Measurements from ENCODE around the gene PTPRQ.
"Not testable (repeated sequence)": the region's sequence is repeated elsewhere in the genome, so short reads cannot be mapped to it uniquely, and the experiment has no call there.

Gene PTPRQ

GRCh38 chr12:80443974-80444666 lies at the start of gene PTPRQ:
TSS of gene PTPRQ (plus strand) at chr12:80444235. CDS start at chr12:80444346, 111 bp downstream.
- no peak for DNase-seq

- DNase-seq = no peak
Observed at GRCh38 chr12:80400571-80400991, 43.5 kb upstream of the PTPRQ start.

GRCh38 chr12:80401191-80401590 lies 42.8 kb upstream of the PTPRQ start:
- DNase-seq = no peak

- no peak for DNase-seq
Observed at GRCh38 chr12:80404629-80405028, 39.4 kb upstream of the PTPRQ start.

- DNase-seq = no peak
Observed at GRCh38 chr12:80406253-80406652, 37.8 kb upstream of the PTPRQ start.

DNA sequence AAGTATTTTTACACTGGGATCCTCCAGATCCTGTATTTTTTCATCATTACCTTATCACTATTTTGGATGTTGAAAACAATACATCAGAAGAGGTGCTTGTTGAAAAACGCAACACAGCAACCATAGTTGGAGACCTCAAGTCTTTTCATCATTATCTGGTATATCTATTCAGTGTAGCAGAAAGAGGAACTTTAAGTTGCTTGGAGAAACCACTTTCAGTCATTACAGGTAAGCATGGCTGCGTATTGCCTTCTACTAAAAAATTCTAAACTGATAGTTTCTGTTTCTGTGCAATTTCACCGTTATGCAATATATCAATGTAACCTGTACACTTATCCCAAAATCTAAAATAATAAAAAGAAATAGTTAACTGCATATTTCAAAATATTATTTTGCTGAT lies 32.2 kb upstream of the PTPRQ start:
- no peak for DNase-seq

GRCh38 chr12:80412343-80412953 lies 31.6 kb upstream of the PTPRQ start:
- DNase-seq = no peak

DNA sequence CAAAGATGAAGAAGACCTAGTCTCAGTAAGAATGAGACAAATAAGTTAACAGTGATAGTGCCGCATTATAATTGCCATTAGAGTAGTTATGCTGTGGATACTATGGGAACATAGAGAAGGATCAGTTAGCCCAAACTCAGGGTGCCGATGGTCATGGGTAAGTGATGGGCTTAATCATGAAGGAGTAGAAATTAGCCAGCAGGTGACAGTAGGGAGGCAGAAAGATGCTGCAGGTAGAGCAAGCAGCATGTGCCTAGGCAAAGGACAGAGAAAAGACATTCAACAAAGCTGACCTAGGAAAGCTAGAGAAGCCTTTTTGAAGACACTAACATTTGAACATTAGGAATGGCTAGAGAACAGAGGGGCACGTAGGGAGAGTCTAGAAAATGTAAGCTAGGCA lies 30.6 kb upstream of the PTPRQ start:
- no peak for DNase-seq

DNA sequence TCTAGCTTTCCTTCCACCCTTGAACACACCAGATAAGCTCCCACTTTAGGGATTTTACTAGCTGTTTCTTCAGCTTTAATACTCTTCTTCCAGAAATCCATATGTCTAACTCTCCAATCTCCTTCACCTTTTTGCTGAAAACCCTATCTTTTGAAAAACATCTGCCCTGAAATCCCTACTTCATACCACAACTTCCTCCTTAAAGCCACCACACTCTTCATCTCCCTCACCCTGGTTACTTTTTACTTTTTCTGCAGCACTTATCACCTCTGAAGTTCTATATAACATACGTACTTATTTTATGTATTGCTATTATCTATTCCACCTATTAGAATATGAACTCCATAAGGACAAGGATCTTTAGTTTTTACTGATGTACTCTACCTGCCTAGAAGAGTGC lies 28.6 kb upstream of the PTPRQ start:
- no peak for DNase-seq

- no peak for DNase-seq
Observed at GRCh38 chr12:80419644-80420043, 24.4 kb upstream of the PTPRQ start.

DNA sequence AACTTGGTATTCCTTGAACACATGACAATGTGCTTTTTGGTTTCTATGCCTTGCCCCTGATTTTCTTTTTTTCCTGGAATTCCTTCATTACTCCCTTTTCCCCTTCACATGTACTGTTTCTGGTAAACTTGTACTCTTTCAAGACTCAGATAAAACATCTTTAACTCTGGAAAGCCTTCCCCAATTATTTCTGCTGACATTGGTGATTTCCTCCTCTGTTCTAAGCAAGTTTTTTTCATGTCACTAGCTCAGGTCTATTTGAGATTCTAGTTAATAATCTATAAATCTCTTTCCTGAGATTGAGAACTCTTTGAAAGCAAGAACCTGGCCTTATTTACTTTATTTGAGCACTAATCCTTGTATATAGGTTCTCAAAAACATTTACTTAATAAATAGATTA lies 24.0 kb upstream of the PTPRQ start:
- DNase-seq = no peak

DNA sequence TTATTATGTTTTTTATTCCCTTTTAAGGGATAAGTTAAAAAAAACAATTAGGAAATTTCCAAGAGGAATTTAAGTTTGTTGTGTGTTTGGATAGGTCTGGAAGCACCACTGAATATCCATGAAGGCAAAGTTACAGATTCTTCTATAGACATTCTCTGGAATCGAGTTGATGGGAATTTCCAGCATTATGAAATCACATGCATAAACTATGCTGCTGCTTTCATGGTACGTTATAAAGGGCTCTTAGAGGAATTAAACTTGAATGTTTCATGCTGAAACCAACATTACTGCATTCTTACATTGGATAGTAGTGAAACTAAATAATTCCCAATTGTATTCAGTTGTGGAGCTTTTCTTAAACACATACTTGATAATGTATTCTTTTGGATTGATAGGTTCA lies 21.5 kb upstream of the PTPRQ start:
- DNase-seq = no peak

DNA sequence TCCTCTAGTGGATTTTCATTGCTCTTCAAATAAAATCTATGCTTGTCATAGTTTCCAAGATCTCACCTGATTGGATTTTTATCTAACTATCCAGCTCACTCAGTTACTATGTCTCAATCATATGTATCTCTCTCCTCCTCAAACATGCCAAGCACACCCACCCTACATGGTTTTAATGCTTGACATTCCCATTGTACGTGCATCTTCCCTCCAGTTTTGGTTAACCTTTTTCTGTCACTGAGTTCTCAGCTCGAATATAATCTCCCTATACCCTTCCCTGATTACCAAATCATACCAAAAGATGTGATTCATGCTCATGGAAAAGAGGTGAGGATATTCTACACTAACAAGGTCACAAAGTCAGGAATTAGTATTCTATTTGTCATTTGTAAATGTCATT lies 12.0 kb upstream of the PTPRQ start:
- DNase-seq = no peak

GRCh38 chr12:80441921-80442320 lies 2.1 kb upstream of the PTPRQ start:
- no peak for DNase-seq

DNA sequence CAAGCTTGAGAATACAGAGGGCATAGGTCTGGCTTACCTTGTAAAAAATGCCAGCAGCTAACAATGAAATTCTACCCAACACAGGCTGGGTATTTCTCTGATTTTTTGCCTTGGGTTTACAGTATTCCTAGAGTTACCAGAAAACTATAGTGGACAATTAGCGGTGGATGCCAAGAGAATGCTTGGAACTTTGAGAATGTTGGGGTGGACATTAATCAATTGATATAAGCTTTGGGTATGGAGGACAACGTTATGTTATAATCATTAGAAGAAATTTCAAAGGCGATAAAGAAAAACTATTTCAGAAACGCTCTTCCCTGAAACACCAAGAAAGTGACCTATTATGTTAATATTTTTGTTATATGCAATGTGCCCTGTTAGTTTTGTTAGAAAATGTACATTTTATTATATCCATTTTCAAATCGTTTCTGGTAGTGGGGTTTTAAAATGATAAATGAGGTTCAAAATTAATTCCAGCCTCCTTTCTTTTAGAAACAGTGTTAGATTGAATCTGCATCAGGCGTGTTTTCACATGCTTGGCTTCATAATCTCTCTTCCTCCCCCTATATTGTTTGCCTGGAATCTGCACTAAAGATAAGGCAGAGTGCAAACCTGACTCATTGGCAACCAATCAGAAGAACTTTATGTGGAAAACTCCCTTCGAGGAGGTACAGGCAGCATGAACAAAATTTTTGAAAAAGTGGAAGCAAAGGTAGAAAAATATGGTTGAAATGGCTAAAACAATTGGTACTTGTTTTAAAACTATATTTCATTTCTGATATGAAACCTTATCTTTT lies 1.4 kb upstream of the PTPRQ start:
- no peak for DNase-seq

- DNase-seq = no peak
Observed at GRCh38 chr12:80445083-80445793, 1.2 kb downstream of the PTPRQ start.

DNA sequence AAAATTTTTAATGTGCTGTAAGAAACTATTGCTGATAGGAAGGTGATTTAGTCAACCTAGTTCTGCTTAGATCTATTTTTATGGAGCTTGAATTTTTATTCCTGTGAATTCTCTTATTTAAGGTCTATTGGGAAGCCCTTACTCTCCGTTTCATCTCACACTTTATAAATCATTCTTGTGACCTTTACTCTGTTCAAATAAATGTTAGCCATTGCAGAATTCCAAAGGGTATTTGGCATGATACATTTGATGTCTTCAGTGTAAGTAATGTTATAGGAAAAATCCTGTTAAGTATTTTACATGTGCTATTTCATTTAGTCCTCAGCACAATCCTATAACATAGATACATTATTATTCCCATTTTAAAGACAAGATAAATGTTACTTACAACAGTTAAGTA lies 12.5 kb downstream of the PTPRQ start:
- DNase-seq = no peak

GRCh38 chr12:80460972-80461371 lies 16.9 kb downstream of the PTPRQ start:
- DNase-seq = no peak

GRCh38 chr12:80461851-80462250 lies 17.8 kb downstream of the PTPRQ start:
- not testable (repeated sequence) for DNase-seq

DNA sequence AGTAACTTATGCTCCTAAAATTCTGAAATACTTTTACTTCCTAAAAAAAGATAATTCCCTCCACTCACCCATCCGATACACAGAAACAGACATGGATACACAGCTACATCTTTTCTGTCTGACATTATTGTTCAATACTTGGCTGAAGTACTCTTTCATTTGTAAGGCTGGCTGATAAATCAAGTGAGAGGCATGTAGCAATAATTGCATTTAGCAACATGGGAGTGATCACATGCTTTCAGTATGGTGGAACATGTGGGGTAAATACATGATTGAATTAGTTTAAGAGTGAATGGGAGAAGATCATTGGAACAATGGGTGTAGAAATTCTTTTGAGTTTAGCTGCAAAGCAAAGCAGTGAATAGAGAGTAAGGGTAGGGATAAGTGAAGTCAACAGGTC lies 25.6 kb downstream of the PTPRQ start:
- no peak for DNase-seq

DNA sequence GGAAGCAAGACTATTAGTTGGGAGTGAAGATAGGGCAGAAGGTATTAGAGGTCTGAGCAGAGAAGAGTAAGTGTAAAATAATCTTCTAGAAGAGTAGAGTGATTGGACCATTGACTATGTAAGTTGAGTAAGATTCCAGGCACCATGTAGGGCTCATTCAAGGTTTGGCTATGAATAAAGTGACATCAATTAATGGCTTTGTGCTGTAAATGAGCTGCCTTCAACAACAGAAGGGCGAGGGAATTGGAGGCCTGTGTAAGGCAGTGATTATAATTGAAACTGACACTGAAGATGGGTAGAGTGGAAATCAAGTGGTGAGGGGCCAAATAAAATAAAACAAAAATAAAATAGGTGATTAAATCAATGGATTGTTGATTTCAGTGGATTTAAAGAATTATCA lies 26.4 kb downstream of the PTPRQ start:
- DNase-seq = no peak

- no peak for DNase-seq
Observed at GRCh38 chr12:80472236-80472635, 28.2 kb downstream of the PTPRQ start.

DNA sequence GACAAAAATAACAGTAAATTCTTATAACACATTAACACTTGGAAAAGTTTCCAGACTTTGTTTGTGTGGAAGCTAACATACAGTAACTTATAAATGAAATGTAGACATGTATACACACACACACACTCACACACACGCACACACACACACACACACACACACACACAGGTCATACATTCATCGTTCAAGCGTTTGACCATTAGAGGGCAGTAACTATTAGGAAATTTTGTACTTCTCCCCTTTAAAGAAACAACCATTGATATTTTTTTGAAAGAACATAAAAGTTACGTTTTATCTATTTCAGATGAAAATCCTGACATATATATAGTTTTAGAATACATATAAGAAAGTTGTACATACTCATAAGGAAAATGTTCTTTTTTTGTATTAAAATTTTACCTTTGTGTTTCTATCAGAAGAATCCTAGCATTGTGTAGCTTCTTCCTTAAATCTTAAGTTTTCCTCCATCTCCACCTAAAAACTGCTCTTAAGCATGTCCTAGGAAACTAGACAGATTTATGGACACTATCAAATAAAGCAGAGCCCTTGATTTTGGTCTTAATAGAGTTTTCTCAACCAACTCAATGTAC lies 29.0 kb downstream of the PTPRQ start:
- no peak for DNase-seq
